Measurements from ENCODE around the gene KCP.
"Not testable (repeated sequence)": the region's sequence is repeated elsewhere in the genome, so short reads cannot be mapped to it uniquely, and the experiment has no call there.

DNA sequence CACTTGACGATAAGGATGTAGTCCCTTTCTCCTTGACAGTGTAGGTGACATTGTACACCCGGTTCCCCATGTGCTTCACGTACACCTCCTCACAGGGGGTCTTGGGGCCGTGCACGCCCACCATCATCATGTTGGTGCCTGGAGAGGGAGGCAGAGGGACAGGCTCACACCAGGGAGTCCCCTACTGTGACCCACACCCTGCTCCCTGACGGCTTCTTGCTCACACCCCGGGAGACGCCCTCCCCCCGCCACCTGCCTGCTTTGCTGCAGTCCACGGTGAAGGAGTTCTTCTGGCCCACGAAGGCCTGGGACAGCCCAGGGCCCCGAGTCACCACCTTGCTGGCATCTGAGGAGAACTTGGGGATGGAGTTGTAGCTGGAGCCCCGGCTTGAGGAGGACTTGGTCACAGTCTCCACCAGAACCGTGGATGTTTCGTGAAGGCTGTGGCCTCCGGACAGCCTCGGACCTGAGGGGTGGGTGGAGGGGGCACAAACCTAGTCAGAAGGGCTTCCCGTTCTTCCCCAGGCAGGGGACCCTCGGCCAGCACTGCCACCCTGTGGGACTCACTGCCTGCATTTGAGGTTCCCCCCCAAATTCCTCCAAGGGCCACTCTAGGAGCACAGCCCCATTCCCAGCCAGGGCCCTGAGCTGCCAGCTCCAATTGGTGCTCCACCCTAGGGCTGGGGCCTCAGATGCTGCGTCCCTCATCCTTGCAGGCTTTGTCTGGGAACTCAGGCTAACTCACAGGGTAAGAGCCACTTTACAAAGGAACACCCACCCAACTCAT lies 2.4 kb upstream of the KCP start:
- TF ChIP-seq, protein P1, sequence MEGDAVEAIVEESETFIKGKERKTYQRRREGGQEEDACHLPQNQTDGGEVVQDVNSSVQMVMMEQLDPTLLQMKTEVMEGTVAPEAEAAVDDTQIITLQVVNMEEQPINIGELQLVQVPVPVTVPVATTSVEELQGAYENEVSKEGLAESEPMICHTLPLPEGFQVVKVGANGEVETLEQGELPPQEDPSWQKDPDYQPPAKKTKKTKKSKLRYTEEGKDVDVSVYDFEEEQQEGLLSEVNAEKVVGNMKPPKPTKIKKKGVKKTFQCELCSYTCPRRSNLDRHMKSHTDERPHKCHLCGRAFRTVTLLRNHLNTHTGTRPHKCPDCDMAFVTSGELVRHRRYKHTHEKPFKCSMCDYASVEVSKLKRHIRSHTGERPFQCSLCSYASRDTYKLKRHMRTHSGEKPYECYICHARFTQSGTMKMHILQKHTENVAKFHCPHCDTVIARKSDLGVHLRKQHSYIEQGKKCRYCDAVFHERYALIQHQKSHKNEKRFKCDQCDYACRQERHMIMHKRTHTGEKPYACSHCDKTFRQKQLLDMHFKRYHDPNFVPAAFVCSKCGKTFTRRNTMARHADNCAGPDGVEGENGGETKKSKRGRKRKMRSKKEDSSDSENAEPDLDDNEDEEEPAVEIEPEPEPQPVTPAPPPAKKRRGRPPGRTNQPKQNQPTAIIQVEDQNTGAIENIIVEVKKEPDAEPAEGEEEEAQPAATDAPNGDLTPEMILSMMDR (IDR thresholded peaks at IDR 0.05) = not testable (repeated sequence)
- not testable (repeated sequence) for TF ChIP-seq POLR2A (IDR thresholded peaks at IDR 0.05)

Data from esophagus squamous epithelium (tissue), 4 donors.